ENCODE data around the gene IGF2BP3.

IGF2BP3 gene

DNA sequence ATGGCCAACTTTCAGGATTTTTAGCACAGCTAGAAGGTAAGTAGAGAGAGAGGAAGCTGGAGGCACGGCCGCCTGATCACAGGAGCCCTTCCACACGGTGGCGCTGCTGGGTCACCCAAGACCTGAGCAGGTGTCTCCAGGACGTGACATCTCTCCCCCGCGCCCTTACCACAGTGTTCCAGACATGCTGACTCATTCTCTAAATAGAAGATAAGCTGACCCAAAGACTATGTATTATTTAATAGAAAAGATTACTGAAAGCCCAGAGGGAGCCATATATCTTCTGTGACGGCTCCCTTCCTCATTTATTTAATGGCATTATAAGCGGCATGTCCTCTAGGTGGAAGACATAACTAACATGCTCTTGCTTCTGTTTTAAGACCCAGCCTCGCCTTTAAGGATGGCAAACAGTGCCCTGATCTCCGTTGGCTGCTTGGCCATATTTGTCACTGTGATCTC, 197.1 kb downstream of the IGF2BP3 start:
- in situ Hi-C loops (cut with HindIII; ENCODE audit: low sequenced_read_pairs): loop anchor here (25.0 kb wide), 1 partner anchor 439 kb away; the partner anchor contains the start of gene STK31

DNA sequence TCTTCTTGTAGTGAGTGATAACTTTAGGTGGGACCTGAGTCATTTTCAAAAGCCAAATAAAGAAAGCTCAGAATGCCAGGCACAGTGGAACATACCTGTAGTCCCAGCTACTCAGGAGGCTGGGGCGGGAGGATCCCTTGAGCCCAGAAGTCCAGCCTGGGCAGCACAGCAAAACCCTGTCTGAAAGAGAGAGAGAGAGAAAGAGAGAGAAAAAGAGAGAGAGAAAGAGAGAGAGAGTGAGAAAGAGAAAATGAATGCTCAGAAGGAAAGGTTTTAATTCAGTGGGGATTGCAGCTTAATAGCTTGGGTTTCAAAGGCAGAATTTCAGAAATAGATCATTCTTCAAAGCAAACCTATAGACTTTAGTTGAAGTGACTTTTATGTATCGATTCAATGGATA, 198.0 kb downstream of the IGF2BP3 start:
- in situ Hi-C loops (cut with HindIII; ENCODE audit: low sequenced_read_pairs): loop anchor here (25.0 kb wide), 1 partner anchor 440 kb away; the partner anchor contains the start of gene STK31

DNA sequence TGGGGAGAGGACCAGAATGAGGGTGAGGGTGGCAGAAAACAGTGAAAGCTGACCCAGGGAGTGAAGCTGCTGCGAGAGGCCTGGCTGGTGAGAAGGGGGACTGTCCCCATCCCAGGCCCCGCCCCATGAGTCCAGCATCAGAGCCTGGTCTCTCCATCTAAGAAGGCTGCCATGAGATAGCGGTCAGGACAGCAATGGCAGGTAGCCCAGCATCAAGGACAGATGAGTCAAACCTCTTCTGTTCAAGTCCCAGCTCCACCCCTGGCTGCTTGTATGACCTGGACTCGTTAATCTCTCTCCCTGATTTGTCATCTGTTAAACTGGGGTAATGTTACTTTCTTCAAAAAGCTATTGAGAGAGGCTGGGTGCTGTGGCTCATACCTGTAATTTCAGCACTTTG, 201.5 kb downstream of the IGF2BP3 start:
- in situ Hi-C loops (cut with HindIII; ENCODE audit: low sequenced_read_pairs): loop anchor here (25.0 kb wide), 1 partner anchor 444 kb away; the partner anchor contains the start of gene STK31

DNA sequence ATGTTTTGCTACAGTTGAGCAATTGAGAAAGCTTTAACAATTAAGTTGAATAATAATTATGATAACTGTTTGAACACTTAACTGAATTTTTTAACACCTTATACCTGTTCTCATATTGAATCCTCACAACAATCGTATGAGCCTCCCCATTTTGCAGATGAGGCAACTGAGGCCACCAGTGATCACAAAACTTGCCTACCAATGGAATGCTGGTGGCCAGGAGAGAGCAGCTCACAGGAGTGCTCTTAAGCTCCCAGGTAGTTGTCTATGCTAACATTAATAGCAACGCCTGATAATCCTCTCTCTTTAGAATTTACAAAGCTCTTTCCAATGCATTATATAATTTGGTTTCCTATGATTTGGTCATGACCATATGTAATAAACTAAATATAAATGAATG, 202.1 kb downstream of the IGF2BP3 start:
- in situ Hi-C loops (cut with HindIII; ENCODE audit: low sequenced_read_pairs): loop anchor here (25.0 kb wide), 1 partner anchor 444 kb away; the partner anchor contains the start of gene STK31

DNA sequence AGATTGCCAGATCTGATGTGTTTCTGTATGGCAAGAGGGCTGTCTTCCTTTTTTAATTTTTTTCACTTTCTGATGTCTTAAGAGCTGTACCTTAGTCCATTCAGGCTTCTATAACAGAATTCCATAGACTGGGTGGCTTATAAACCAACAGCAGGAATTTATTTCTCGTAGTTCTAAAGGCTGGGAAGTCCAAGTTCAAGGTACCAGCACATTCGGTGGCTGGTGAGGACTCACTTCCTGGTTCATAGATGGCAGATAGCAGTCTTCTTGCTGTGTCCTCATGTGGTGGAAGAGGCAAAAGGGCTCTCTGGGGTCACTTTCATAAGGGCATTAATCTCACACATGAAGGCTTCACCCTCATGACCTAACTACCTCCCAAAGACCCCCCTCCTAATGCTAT, 202.9 kb downstream of the IGF2BP3 start:
- in situ Hi-C loops (cut with HindIII; ENCODE audit: low sequenced_read_pairs): loop anchor here (25.0 kb wide), 1 partner anchor 445 kb away; the partner anchor contains the start of gene STK31

GRCh38 chr7:23266918-23267317, 203.4 kb downstream of the IGF2BP3 start:
- in situ Hi-C loops (cut with HindIII; ENCODE audit: low sequenced_read_pairs): loop anchor here (25.0 kb wide), 1 partner anchor 445 kb away; the partner anchor contains the start of gene STK31

DNA sequence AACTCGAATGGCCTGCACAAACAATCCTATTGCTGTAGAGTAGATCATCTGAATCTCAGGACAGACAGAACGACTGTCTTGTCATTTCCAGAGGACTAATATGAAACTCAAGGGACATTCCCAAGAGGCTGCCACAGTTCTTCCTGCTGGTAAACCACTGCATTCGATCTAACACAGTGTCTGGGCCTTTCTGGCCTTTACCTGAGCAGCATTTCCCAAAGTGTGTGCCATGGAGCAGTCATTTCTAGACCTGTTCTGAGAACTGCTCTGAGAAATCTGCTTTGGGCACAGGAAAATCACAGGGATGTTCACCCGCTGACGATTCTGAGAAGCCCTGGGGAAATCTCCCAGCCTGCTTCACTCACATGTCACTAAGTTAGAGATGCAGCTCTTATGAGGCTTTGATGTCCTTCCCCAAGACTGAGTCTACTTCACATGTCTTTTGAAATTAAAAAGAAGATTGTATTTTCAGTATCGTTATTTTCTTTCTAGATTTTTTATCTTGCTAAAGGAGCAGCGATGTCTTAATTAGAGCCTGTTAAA, 205.3 kb downstream of the IGF2BP3 start:
- in situ Hi-C loops (cut with HindIII; ENCODE audit: low sequenced_read_pairs): loop anchor here (25.0 kb wide), 1 partner anchor 447 kb away; the partner anchor contains the start of gene STK31

DNA sequence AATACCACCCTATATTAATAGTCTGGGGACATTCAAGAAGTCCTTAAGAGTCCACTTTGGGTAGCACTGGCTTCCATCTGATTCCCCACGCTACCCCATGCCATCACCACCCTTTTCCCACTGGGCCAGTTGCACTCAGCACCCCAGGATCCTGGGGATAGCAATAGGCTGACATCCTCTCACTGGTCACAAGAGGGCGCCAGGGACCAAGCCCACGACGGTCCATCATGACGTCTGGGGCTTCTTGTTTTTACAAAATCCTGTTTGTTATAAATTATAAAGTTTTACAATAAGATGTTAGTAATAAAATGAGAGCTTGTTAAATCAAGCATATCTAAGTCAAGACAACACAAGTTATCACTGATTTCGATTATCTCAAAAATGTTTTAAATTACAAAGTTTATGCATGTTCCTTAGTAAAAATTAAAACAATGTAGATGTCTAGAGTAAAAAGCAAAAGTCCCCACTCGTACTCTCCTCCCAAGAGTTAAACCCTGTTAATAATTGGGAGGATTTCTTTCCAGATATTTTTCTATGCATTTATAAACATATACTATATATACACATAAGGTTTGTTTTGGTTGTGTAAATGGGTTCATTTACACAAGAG, 208.3 kb downstream of the IGF2BP3 start:
- in situ Hi-C loops (cut with HindIII; ENCODE audit: low sequenced_read_pairs): loop anchor here (25.0 kb wide), 1 partner anchor 450 kb away; the partner anchor contains the start of gene STK31

GRCh38 chr7:23260371-23260770, 209.9 kb downstream of the IGF2BP3 start:
- in situ Hi-C loops (cut with HindIII; ENCODE audit: low sequenced_read_pairs): loop anchor here (25.0 kb wide), 1 partner anchor 452 kb away; the partner anchor contains the start of gene STK31

Measured in DLD1 (cell line).